DMS114 treated with DMSO at 0.1 percent for 48 hours (cell line): ENCODE results near the gene FCRL3.
"Not testable (repeated sequence)": the region's sequence is repeated elsewhere in the genome, so short reads cannot be mapped to it uniquely, and the experiment has no call there.

Experiments
- DNase-seq: peaks from one replicate; lab custom pipeline; 2025; ENCODE audit not compliant: unreplicated experiment; lab: John Stamatoyannopoulos, UW

FCRL3 gene

GRCh38 chr1:157700732-157701131 is at the start of gene FCRL3:
FCRL3 (minus strand) TSS chr1:157700769; CDS start chr1:157700489, 280 bp downstream.
- DNase-seq = no peak

- DNase-seq = no peak
Observed at GRCh38 chr1:157748262-157748817, 47.8 kb upstream of the FCRL3 start.

DNA sequence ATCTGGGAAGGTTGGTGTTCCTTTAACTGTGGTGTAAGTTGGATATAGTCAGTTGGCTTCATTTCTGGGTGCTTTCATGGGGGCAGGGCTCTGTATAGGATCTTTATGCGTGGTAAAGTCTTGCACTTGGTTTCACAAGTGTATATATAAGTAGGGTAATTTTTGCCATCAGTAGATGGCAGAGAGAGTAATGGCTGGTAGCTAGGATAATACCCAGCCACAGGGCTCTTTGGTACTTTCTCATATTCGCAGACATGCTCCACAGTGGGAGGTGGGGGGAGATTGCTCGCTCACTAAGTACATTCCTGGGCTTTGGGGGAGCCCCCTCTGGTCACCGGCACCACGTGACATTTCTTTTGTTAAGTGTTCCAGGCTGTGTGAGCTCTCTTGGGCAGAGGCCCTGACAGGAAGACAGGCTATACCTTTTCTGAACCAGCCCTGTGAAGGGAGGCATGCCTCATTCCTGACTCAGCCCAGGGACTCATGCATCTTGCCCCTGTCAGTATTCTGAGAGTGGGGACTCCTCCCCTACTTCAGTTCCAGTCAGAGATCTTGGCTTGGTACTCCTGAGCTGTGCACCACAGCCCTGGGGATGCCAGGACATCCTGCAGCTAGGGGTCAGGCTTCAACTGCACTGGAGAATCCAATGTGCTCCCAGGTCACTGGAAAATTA is 38.8 kb upstream of the FCRL3 start:
- DNase-seq = no peak

- not testable (repeated sequence) for DNase-seq
Observed at GRCh38 chr1:157735991-157736390, 35.4 kb upstream of the FCRL3 start.

DNA sequence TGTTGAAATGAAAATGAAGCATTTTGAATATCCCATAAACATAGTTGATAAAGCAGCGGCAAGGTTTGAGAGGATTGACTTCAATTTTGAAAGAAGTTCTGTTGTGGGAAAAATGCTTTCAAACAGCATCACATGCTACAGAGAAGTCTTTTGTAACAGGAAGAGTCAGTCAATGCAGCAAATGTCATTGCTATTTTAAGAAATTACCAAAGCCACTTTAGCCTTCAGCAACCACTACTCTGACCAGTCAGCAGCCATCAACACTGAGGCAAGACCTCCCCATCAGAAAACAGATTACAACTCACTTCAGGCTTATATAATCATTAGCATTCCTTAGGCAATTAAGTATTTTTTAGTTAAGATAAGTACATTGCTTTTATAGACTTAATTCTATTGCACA is 33.8 kb upstream of the FCRL3 start:
- no peak for DNase-seq

DNA sequence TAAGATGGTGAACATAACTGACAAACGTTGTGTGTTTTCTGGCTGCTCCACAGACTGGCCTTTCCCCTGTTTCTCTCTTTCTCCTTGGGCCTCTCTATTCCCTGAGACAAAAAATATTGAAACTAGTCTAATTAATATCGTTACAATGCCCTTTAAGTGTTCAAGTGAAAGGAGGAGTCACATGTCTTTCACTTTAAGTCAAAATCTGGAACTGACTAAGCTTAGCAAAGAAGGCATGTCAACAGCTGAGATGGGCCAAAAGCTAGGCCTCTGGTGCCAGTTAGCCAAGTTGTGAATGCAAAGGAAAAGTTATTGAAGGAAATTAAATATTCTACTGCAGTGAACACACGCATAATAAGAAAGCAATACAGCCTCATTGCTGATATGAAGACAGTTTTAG is 32.2 kb upstream of the FCRL3 start:
- DNase-seq = no peak

- DNase-seq = no peak
Observed at GRCh38 chr1:157725221-157725577, 24.6 kb upstream of the FCRL3 start.

GRCh38 chr1:157724537-157725220 is 24.1 kb upstream of the FCRL3 start:
- no peak for DNase-seq

- no peak for DNase-seq
Observed at GRCh38 chr1:157723157-157723556, 22.6 kb upstream of the FCRL3 start.

- DNase-seq = no peak
Observed at GRCh38 chr1:157721985-157722384, 21.4 kb upstream of the FCRL3 start.

- no peak for DNase-seq
Observed at GRCh38 chr1:157715736-157716135, 15.2 kb upstream of the FCRL3 start.

DNA sequence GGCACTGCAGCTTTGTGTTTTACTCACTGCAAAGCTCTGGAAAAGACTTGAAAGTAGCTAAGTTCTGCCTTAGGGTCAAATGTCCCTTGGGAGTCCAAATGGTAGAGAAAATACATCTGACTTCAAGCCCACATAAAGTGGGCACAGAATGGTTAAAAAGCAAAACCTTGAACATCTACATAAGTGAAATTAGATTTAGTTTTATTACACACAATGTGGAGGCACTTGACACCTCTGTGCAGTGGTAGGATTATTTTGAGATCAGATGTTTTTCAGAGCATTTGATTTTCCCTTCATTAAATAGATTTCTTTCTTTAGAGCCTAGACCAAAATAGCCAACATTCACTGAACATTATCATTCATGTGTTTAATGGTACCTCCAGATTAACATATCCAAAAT is 11.2 kb upstream of the FCRL3 start:
- no peak for DNase-seq

DNA sequence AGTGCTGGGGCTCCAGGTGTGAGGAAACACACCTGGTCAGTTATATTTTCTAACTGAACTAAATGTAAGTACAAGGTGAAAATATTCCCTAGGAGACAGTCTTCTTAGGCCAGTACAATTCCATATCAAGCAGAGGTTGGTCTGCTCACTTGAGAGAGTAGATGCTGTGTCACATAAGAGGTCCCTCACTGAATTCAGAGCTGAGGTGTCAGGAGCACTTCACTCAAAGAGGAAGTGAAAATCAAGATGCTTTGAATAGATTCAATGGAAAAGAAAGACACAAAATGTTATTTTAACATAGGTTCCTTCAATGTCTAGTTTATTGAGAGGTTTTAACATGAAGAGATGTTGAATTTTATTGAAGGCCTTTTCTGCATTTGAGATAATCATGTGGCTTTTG is 4.3 kb upstream of the FCRL3 start:
- DNase-seq = no peak

- no peak for DNase-seq
Observed at GRCh38 chr1:157703981-157704380, 3.4 kb upstream of the FCRL3 start.

GRCh38 chr1:157702308-157702825 is 1.8 kb upstream of the FCRL3 start:
- no peak for DNase-seq

GRCh38 chr1:157700305-157700704 is 264 bp downstream of the FCRL3 start:
- DNase-seq = no peak

DNA sequence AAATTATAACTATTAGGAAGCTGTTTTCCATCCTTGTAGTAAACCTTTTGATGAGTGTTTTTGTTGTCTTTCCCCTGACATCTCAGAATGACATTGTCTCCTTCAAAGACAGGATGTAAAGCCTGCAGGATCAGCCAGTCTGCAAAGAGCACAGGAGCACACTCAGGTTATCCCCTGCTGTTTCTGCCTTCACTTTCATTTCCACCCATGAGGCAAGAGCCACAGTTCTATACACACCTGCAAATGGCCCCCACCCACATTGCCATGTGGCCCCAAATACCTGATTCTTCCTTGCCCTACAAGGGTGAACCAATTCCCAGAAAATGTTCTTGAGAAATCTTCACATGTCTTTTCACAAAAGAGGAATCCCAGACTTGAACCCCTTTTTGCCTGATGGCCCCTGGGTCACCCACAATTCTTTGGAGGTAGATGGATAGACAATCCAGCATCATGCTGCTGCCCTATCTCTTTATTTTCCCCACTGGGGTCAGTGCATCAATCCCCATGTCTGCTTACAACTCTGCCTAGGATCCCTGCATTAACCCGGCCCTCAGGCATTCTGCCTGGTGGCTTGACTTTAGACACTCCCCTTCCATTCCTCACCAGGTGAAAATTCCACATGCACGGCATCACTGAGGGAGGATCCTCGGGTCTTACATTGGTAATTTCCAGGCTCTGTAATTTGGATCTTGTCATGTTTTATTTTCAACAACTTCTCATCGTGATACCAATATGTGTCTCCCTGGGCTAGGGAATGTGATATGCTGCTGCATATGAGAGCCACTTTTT is 2.6 kb downstream of the FCRL3 start:
- no peak for DNase-seq

GRCh38 chr1:157696966-157697628 is 3.5 kb downstream of the FCRL3 start:
- DNase-seq = no peak

GRCh38 chr1:157695417-157695816 is 5.2 kb downstream of the FCRL3 start:
- DNase-seq = no peak

DNA sequence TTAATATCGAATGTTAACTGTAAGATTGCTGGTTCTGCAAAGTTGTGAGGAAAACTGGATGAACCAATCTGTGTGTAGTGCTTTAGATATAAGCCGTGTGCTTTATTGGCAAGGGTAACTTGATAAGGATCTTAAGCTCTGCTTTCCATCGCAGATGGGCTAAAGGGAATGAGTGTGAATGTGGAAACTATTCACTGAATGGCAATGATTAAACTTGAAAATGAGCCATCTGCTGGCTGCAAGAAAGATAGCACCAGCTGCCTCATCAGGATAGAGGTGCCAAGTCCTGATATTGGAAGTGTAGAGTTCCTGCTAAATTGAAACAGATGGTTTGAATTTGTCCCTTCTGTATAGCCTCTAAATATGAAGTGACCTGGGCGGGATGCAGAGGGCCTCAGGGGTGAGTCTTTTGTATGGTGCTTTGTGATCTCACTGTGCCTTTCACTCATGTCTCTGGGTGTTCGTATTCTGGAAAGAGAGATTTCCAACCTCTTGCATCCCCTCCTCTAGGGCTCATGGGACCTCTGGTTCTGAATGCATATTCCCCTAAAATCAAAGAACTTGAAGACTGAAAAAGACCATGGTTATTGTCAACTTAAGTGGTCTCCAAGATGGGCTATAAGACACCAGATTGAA is 9.2 kb downstream of the FCRL3 start:
- DNase-seq = peak; percentile 51
